ENCODE results near the gene LRRFIP2. TPM values are rescaled to one million over a fixed set of nuclear protein-coding genes. Genes with fewer than 3 reads are reported as not detected.
"Not testable (repeated sequence)": the region's sequence is repeated elsewhere in the genome, so short reads cannot be mapped to it uniquely, and the experiment has no call there.

Gene LRRFIP2
- total and polyA plus RNA-seq, 12 donors: 34.2 to 161 (median 46.2) TPM

GRCh38 chr3:37064747-37065146, 109.6 kb downstream of the LRRFIP2 start:
- intact Hi-C loops (cut with DNase I): no loop called here
- DNase-seq: no peak
- no peak overlapping the region for H3K27ac ChIP-seq
- no peaks in the 10 kb centered on the region for H3K4me1 ChIP-seq (replicated peaks in 1 of 2)
- peaks cover 0 to 4% (median 0%) of the 10 kb centered on the region in 3 donors for H3K9me3 ChIP-seq (replicated peaks in 1 of 3)
- no peak overlapping the region for H3K4me3 ChIP-seq
- H3K27me3 ChIP-seq: no peaks in the 10 kb centered on the region
- TF ChIP-seq CTCF (IDR thresholded peaks at IDR 0.05): no peak
- no peak for TF ChIP-seq POLR2A (IDR thresholded peaks at IDR 0.05)
- H3K36me3 ChIP-seq (replicated peaks in 1 of 2): peaks cover 0 to 21% of the 10 kb centered on the region in 2 donors
- 96 to 97% (median 97%) methylated on average over 3 of the region's 3 CpGs for WGBS, 4 donors

GRCh38 chr3:37058117-37058516, 116.3 kb downstream of the LRRFIP2 start:
- no peaks in the 10 kb centered on the region for H3K27me3 ChIP-seq
- peaks cover 20 to 21% of the 10 kb centered on the region in 2 donors for H3K4me1 ChIP-seq (replicated peaks in 1 of 2)
- no peak for DNase-seq
- TF ChIP-seq CTCF (IDR thresholded peaks at IDR 0.05): no peak
- TF ChIP-seq POLR2A (IDR thresholded peaks at IDR 0.05): no peak
- WGBS, 4 donors: 89 to 95% (median 93%) methylated on average over 5 of the region's 5 CpGs
- H3K36me3 ChIP-seq (replicated peaks in 1 of 2): peaks cover 0 to 49% of the 10 kb centered on the region in 2 donors
- H3K27ac ChIP-seq: no peak overlapping the region
- H3K4me3 ChIP-seq: no peak overlapping the region
- no peaks in the 10 kb centered on the region for H3K9me3 ChIP-seq (replicated peaks in 1 of 3)
- intact Hi-C loops (cut with DNase I): no loop called here

- Histone ChIP-seq H3K36me3 (replicated peaks in 1 of 2) (peaks cover 0 to 60% of the 10 kb centered on the region in 2 donors), H3K4me1 (replicated peaks in 1 of 2) (peaks cover 25% of the 10 kb centered on the region in 2 donors), H3K27ac (peak overlapping the region in 1 of 5 donors; percentile 78)
These were observed 117.6 kb downstream of the LRRFIP2 start for GRCh38 chr3:37056826-37057225.

GRCh38 chr3:37055077-37055476, 119.3 kb downstream of the LRRFIP2 start:
- H3K4me3 ChIP-seq; H3K9me3 ChIP-seq (replicated peaks in 1 of 3); DNase-seq; H3K27me3 ChIP-seq; intact Hi-C loops (cut with DNase I): not testable (repeated sequence)
- Histone ChIP-seq H3K27ac (peak overlapping the region in 4 of 5 donors; percentile 10 to 78 (median 57)), H3K4me1 (replicated peaks in 1 of 2) (peaks cover 25% of the 10 kb centered on the region in 2 donors), H3K36me3 (replicated peaks in 1 of 2) (peaks cover 0 to 71% of the 10 kb centered on the region in 2 donors)
- 83 to 87% (median 85%) methylated on average over 7 to 8 of the region's 8 CpGs for WGBS, 4 donors

More at GRCh38 chr3:37056826-37057225, 117.6 kb downstream of the LRRFIP2 start:
- H3K27me3 ChIP-seq: no peaks in the 10 kb centered on the region
- intact Hi-C loops (cut with DNase I): no loop called here
- no peak overlapping the region for H3K4me3 ChIP-seq
- H3K9me3 ChIP-seq (replicated peaks in 1 of 3): no peaks in the 10 kb centered on the region
- no peak for DNase-seq
- TF ChIP-seq CTCF (IDR thresholded peaks at IDR 0.05) (no peak), POLR2A (IDR thresholded peaks at IDR 0.05) (no peak)

GRCh38 chr3:37054370-37054769, 120.0 kb downstream of the LRRFIP2 start:
- intact Hi-C loops (cut with DNase I): no loop called here

More at GRCh38 chr3:37054370-37054769, 120.0 kb downstream of the LRRFIP2 start:
- H3K36me3 ChIP-seq (replicated peaks in 1 of 2): peaks cover 0 to 78% of the 10 kb centered on the region in 2 donors
- peak overlapping the region in 3 of 5 donors; percentile 52 to 78 (median 69) for H3K27ac ChIP-seq
- H3K4me3 ChIP-seq: no peak overlapping the region
- 43 to 54% (median 46%) methylated on average over 3 of the region's 3 CpGs for WGBS, 4 donors
- DNase-seq: peak in 1 of 7 donors; percentile 46
- no peak for TF ChIP-seq CTCF (IDR thresholded peaks at IDR 0.05)
- no peak for TF ChIP-seq POLR2A (IDR thresholded peaks at IDR 0.05)
- no peaks in the 10 kb centered on the region for H3K27me3 ChIP-seq
- no peaks in the 10 kb centered on the region for H3K9me3 ChIP-seq (replicated peaks in 1 of 3)
- peaks cover 25% of the 10 kb centered on the region in 2 donors for H3K4me1 ChIP-seq (replicated peaks in 1 of 2)
